Measurements from ENCODE around the gene SERTAD4. TPM values are rescaled to one million over a fixed set of nuclear protein-coding genes. Genes with fewer than 3 reads are reported as not detected.
A peak's percentile ranks its signal among the peaks of the same experiment; 100 is the strongest.

The SERTAD4 gene
- total RNA-seq, 1 donor from 2014 or later = 4.6 TPM

- Histone ChIP-seq H3K27me3 (ENCODE audit: low read depth) (peaks cover 3% of the 10 kb centered on the region), H3K9me3 (replicated peaks) (peaks cover 34% of the 10 kb centered on the region), H3K27ac (replicated peaks) (no peak overlapping the region), H3K36me3 (no peaks in the 10 kb centered on the region), H3K4me1 (no peaks in the 10 kb centered on the region), H3K4me3 (no peak overlapping the region)
- intact Hi-C loops (cut with micrococcal nuclease) = no loop called here
- DNase-seq = no peak
- no peak for TF ChIP-seq CTCF (IDR thresholded peaks at IDR 0.05; ENCODE audit: borderline replicate concordance)
Observed at GRCh38 chr1:210280221-210280620, 47.6 kb downstream of the SERTAD4 start.

- H3K36me3 ChIP-seq = no peaks in the 10 kb centered on the region
- intact Hi-C loops (cut with micrococcal nuclease) = no loop called here
- peaks cover 21% of the 10 kb centered on the region for H3K4me1 ChIP-seq
- H3K27me3 ChIP-seq (ENCODE audit: low read depth) = peaks cover 6% of the 10 kb centered on the region
- no peaks in the 10 kb centered on the region for H3K9me3 ChIP-seq (replicated peaks)
- no peak overlapping the region for H3K4me3 ChIP-seq
- TF ChIP-seq CTCF (IDR thresholded peaks at IDR 0.05; ENCODE audit: borderline replicate concordance) = no peak
- no peak for DNase-seq
- H3K27ac ChIP-seq (replicated peaks) = no peak overlapping the region
Observed at GRCh38 chr1:210288116-210288515, 55.5 kb downstream of the SERTAD4 start.

DNA sequence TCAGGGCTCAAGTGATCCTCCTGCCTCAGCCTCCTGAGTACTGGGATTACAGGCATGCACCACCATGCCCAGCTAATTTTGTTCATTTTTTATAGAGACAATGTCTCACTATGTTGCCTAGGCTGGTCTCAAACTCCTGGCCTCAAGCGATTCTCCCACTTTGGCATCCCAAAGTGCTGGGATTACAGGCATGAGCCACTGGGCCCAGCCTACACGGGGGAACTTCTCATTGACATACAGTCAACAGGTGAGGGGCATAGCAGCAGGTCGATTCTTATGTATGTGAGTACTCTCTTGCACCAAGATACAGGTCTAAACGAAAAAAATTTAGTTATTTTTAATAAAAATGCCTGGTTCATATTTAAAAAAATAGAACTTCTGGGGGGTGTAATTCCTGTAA lies 56.7 kb downstream of the SERTAD4 start:
- no peak overlapping the region for H3K4me3 ChIP-seq
- DNase-seq = no peak
- intact Hi-C loops (cut with micrococcal nuclease) = no loop called here
- H3K27me3 ChIP-seq (ENCODE audit: low read depth) = peaks cover 6% of the 10 kb centered on the region
- peaks cover 32% of the 10 kb centered on the region for H3K4me1 ChIP-seq
- no peak for TF ChIP-seq CTCF (IDR thresholded peaks at IDR 0.05; ENCODE audit: borderline replicate concordance)
- H3K27ac ChIP-seq (replicated peaks) = no peak overlapping the region
- H3K9me3 ChIP-seq (replicated peaks) = no peaks in the 10 kb centered on the region
- H3K36me3 ChIP-seq = no peaks in the 10 kb centered on the region

GRCh38 chr1:210291081-210291764 lies 58.6 kb downstream of the SERTAD4 start:
- no peak for TF ChIP-seq CTCF (IDR thresholded peaks at IDR 0.05; ENCODE audit: borderline replicate concordance)
- H3K4me3 ChIP-seq = no peak overlapping the region
- no peaks in the 10 kb centered on the region for H3K36me3 ChIP-seq
- DNase-seq = no peak
- H3K27ac ChIP-seq (replicated peaks) = peak overlapping the region; percentile 75
- H3K27me3 ChIP-seq (ENCODE audit: low read depth) = peaks cover 6% of the 10 kb centered on the region
- H3K9me3 ChIP-seq (replicated peaks) = no peaks in the 10 kb centered on the region
- intact Hi-C loops (cut with micrococcal nuclease) = loop anchor here (10.0 kb wide), 1 partner anchor 56 kb away; the partner anchor contains the start of gene SERTAD4
- peaks cover 52% of the 10 kb centered on the region for H3K4me1 ChIP-seq

GRCh38 chr1:210291786-210292230 lies 59.2 kb downstream of the SERTAD4 start:
- intact Hi-C loops (cut with micrococcal nuclease) = loop anchor here (10.0 kb wide), 1 partner anchor 57 kb away; the partner anchor contains the start of gene SERTAD4
- H3K36me3 ChIP-seq = no peaks in the 10 kb centered on the region
- H3K27ac ChIP-seq (replicated peaks) = peak overlapping the region; percentile 75
- H3K9me3 ChIP-seq (replicated peaks) = no peaks in the 10 kb centered on the region
- H3K4me3 ChIP-seq = peak overlapping the region; percentile 63
- DNase-seq = no peak
- H3K27me3 ChIP-seq (ENCODE audit: low read depth) = peaks cover 6% of the 10 kb centered on the region
- no peak for TF ChIP-seq CTCF (IDR thresholded peaks at IDR 0.05; ENCODE audit: borderline replicate concordance)
- peaks cover 52% of the 10 kb centered on the region for H3K4me1 ChIP-seq

Measured in left ventricle myocardium inferior (tissue), 1 donor.